Inflammatory macrophage (primary cell): ENCODE results near the gene KNG1.

Source experiments
- DNase-seq, 2 donors: peaks; one replicate each; pipeline ENCODE4 v3.0.0-alpha.2; 2020 to 2022

Gene KNG1

GRCh38 chr3:186779204-186779603, 62.0 kb downstream of the KNG1 start:
- DNase-seq, result no peak

- DNase-seq, result no peak
Observed at GRCh38 chr3:186782542-186783057, 65.4 kb downstream of the KNG1 start.

GRCh38 chr3:186783058-186783730, 66.0 kb downstream of the KNG1 start, which contains the start of gene EIF4A2:
Gene EIF4A2, plus strand, starts transcription at chr3:186783577. Its CDS starts 34 bp downstream, at chr3:186783611.
- DNase-seq, result peak; percentile 85 to 91

GRCh38 chr3:186783731-186784515, 66.8 kb downstream of the KNG1 start:
- DNase-seq, result peak; percentile 85 to 87

GRCh38 chr3:186784820-186785494, 67.8 kb downstream of the KNG1 start:
- no peak for DNase-seq

- DNase-seq, result no peak
Observed at GRCh38 chr3:186785495-186786018, 68.4 kb downstream of the KNG1 start.

- DNase-seq, result no peak
Observed at GRCh38 chr3:186786922-186787321, 69.8 kb downstream of the KNG1 start.

- DNase-seq, result no peak
Observed at GRCh38 chr3:186787642-186788481, 70.7 kb downstream of the KNG1 start.

GRCh38 chr3:186788482-186789370, 71.6 kb downstream of the KNG1 start:
- no peak for DNase-seq

- no peak for DNase-seq
Observed at GRCh38 chr3:186789554-186790260, 72.5 kb downstream of the KNG1 start.

- no peak for DNase-seq
Observed at GRCh38 chr3:186790261-186790981, 73.3 kb downstream of the KNG1 start.
